ENCODE results near the gene HES7. TPM values are rescaled to one million over a fixed set of nuclear protein-coding genes. Genes with fewer than 3 reads are reported as not detected.
A peak's percentile ranks its signal among the peaks of the same experiment; 100 is the strongest.

HES7 gene
- total RNA-seq, 1 experiment from 2014 or later, result 0.61 TPM

- Histone ChIP-seq H2AFZ (ENCODE audit: low read depth, low read length, poor library complexity, severe bottlenecking) (no peak overlapping the region), H3K9ac (ENCODE audit: low read length) (peak overlapping the region; percentile 75), H4K20me1 (ENCODE audit: insufficient read depth) (no peaks in the 10 kb centered on the region), H3K9me2 (ENCODE audit: insufficient read depth) (no peaks in the 10 kb centered on the region), H3K27me3 (ENCODE audit: insufficient read depth, low read length) (no peaks in the 10 kb centered on the region), H3K4me1 (ENCODE audit: control insufficient read depth in 1 of 2, insufficient read depth in 2 of 2, low read length in 2 of 2) (peaks cover 2 to 25% of the 10 kb centered on the region in 2 experiments; a peak in 3 of 4 replicates), H3K4me3 (replicated peaks in 1 of 2; ENCODE audit: low read depth in 1 of 2, low read length in 2 of 2) (peak overlapping the region; percentile 68 to 81), H3K79me2 (ENCODE audit: insufficient read depth, low read length) (peaks cover 4% of the 10 kb centered on the region; the same call in 1 of the 2 replicates), H3K36me3 (ENCODE audit: control insufficient read depth in 1 of 2, insufficient read depth in 2 of 2, low read length in 2 of 2) (no peaks in the 10 kb centered on the region), H3K4me2 (ENCODE audit: low read length) (peak overlapping the region; percentile 96), H3K9me3 (ENCODE audit: control insufficient read depth in 1 of 2, insufficient read depth in 1 of 2, low read depth in 1 of 2, low read length in 2 of 2) (no peaks in the 10 kb centered on the region), H3K27ac (ENCODE audit: low read depth, low read length) (peak overlapping the region; percentile 79; the same call in 1 of the 2 replicates)
- intact Hi-C loops (cut with micrococcal nuclease), result no loop called here
- no peak for TF ChIP-seq JUND (IDR thresholded peaks at IDR 0.05)
- TF ChIP-seq REST (IDR thresholded peaks at IDR 0.05; ENCODE audit: low read depth), result no peak
- 0 out of 6 replicates have a peak, but pooled peaks of 1 of the 3 experiments have one; percentile 5 for TF ChIP-seq CTCF (IDR thresholded peaks at IDR 0.05 in 2 of 3, conservative IDR thresholded peaks at IDR 0.05 in 1 of 3; ENCODE audit: borderline replicate concordance in 1 of 3, insufficient read depth in 1 of 3, low read depth in 2 of 3, low read length in 2 of 3)
- CTCF ChIA-PET, result interaction anchor here (0.6 to 1.6 kb wide), 5 partner anchors 13 to 149 kb away, joined by 3 to 10 read pairs (median 3); partner anchors contain the start of gene AURKB
- RAD21 ChIA-PET (ENCODE audit: low non-redundant PET in 1 of 2, low total read pairs in 2 of 2, uncharacterized antibody in 2 of 2, unreplicated experiment in 2 of 2), result no interaction called here
- POLR2A ChIA-PET, result no interaction called here
- DNase-seq (ENCODE audit: low read depth, low spot score), result no peak
- ATAC-seq, result no peak
- BruUV-seq (replicated peaks), result no TSS peak
Measured at GRCh38 chr17:8080208-8080798, 43.6 kb downstream of the HES7 start.
